NT2/D1 (cell line): ENCODE measurements around the gene JDP2.

Experiments used
- SUZ12 ChIP-seq: IDR thresholded peaks from 2 replicates; pipeline ENCODE4 v1.6.1; 2011; ENCODE audit not compliant: insufficient read length, insufficient read depth; ENCODE audit errors: extremely low read depth
- YY1 ChIP-seq: IDR thresholded peaks from 2 replicates; pipeline ENCODE4 v1.6.1; 2011; ENCODE audit not compliant: insufficient read length, insufficient read depth
- ZNF274 ChIP-seq: IDR thresholded peaks from 2 replicates; pipeline ENCODE4 v1.6.1; 2011; ENCODE audit warnings: mild to moderate bottlenecking, low read depth, low read length

DNA sequence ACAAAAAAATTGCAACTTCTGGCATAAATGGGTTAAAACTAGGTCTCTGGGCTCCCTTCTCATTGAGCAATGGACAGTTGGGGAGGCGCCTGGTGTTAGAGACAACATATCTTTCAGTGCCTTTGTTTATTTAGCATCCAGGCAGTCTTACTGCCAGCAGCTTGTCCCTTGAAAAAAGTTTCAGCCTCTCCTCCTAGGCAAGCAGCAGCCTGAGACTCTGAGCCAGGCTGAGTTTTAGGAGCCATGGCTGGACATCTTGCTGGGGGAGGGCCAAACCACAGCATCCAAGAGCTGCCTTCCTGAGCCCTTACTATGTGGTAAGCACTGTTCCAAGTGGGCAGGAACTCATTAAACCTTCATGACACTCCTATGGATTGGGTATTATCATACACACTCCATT, 10.1 kb upstream of the JDP2 start:
- TF ChIP-seq YY1 (no peak), SUZ12 (no peak), ZNF274 (no peak)
